HEK293 (cell line): ENCODE measurements around the gene ARHGAP22.

Experiments
- ZBTB20 ChIP-seq: fragments of 450-650 bp; formaldehyde crosslinking; IDR thresholded peaks from 2 replicates; pipeline ENCODE4 v1.5.1; 2016; ENCODE audit warnings: missing biosample characterization, missing genetic modification characterization
- ZNF610 ChIP-seq: fragments of 450-650 bp; formaldehyde crosslinking; IDR thresholded peaks from 2 replicates; pipeline ENCODE4 v1.5.1; 2016; ENCODE audit warnings: missing biosample characterization, missing genetic modification characterization, borderline replicate concordance

DNA sequence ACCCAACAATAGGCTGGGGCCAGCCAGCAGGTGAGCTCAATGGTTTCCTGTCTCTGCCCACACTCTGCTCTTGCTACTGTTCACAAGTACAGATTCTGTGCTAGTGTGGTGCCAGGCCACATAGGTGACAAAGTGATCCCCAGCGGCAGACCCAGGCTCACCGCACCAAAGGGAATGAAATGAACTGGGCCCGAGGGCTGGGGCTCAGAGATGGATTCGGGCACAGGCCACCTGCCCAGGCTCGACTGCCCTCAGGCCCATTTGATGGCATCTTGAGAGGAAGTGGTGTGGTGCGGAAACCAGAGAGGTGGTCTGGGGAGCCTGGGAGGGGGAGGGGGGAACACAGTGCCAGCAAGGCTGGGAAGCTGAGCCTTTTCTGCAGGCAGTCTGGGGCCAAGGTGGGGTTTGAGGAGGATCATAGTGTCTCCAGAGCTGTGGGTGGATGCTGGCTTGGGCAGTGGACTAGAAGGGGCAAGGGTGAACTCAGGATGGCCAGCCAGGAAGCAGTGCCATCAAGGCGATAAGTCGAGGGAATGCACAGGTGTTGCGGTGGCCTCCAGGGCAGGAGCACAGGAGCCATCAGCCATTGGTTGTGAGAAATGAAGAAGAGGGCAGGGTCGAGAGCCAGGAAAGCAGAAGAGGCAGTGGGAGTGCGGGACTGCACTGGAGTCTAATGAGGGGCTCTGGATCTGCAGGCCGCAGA lies 85.2 kb downstream of the ARHGAP22 start:
- TF ChIP-seq ZNF610 (no peak), ZBTB20 (tag by site-specific recombination) (no peak)
